ENCODE measurements around the gene RSPRY1.

GRCh38 chr16:57178793-57179212, 7.3 kb upstream of the RSPRY1 start:
- TF ChIP-seq EP300 (IDR thresholded peaks at IDR 0.05; ENCODE audit: borderline replicate concordance) (no peak), CREB1 (IDR thresholded peaks at IDR 0.05; ENCODE audit: low read depth) (no peak), TAF1 (IDR thresholded peaks at IDR 0.05; ENCODE audit: low read depth) (no peak)
